Hepatocyte (in vitro differentiated cells): Measurements from ENCODE around the gene CGB1.

Experiments used
- CTCF ChIP-seq: fragments of 200-600 bp; sonication (generic); IDR thresholded peaks from 2 replicates; pipeline ENCODE4 v1.5.1; 2016; ENCODE audit warnings: antibody characterized with exemption, mild to moderate bottlenecking; ENCODE audit not compliant: poor library complexity
- EZH2 ChIP-seq: fragments of 200-600 bp; sonication (generic); IDR thresholded peaks from 2 replicates; pipeline ENCODE4 v1.6.1; 2016; ENCODE audit warnings: antibody characterized with exemption, mild to moderate bottlenecking, borderline replicate concordance
- EZH2phosphoT487 ChIP-seq: fragments of 200-600 bp; sonication (generic); IDR thresholded peaks from one replicate; pipeline ENCODE4 v1.6.1; 2018; ENCODE audit warnings: antibody characterized with exemption, mild to moderate bottlenecking, low read depth, moderate library complexity; ENCODE audit not compliant: unreplicated experiment, severe bottlenecking

DNA sequence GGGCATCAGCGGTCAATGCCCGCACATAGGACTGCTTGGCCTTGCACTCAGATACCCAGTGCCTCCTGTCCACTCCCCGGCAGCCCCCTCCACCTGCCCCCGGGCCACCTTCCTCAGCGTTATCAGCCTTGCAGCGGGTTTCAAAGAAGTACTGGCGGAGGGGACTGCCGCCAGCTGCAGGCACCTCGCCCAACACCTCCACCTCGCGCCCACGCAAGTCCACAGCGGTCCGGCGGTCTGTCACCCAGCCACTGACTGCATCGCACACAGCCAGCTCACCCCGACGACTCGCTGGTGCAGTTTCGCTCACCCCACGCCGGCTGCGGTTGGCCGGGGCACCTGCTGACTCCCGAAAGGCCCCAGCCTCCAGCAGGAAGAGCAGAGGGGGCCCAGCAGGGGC lies 24.8 kb upstream of the CGB1 start:
- TF ChIP-seq CTCF = no peak
- no peak for TF ChIP-seq EZH2
- TF ChIP-seq EZH2phosphoT487 = no peak
